Endothelial cell (in vitro differentiated cells): ENCODE results near the gene CYB561A3. TPM values are rescaled to one million over a fixed set of nuclear protein-coding genes. Genes with fewer than 3 reads are reported as not detected.

Source experiments
- DNase-seq: peaks from one replicate; pipeline ENCODE4 v3.0.0; 2021; ENCODE audit warnings: low spot score
- H3K27ac Mint-ChIP-seq: one replicate; pipeline ENCODE4 v1.8.0; 2021; ENCODE audit warnings: mixed read lengths, inconsistent platforms; ENCODE audit not compliant: unreplicated experiment
- H3K27me3 Mint-ChIP-seq: one replicate; pipeline ENCODE4 v1.8.0; 2021; ENCODE audit warnings: mild to moderate bottlenecking, moderate library complexity, mixed read lengths, inconsistent platforms; ENCODE audit not compliant: unreplicated experiment
- H3K36me3 Mint-ChIP-seq: one replicate; pipeline ENCODE4 v1.8.0; 2021; ENCODE audit warnings: mild to moderate bottlenecking, low read depth, mixed read lengths, inconsistent platforms; ENCODE audit not compliant: unreplicated experiment
- H3K4me1 Mint-ChIP-seq: one replicate; pipeline ENCODE4 v1.8.0; 2021; ENCODE audit warnings: mild to moderate bottlenecking, mixed read lengths, inconsistent platforms; ENCODE audit not compliant: unreplicated experiment
- H3K4me3 Mint-ChIP-seq: one replicate; pipeline ENCODE4 v1.8.0; 2021; ENCODE audit warnings: mild to moderate bottlenecking, mixed read lengths, inconsistent platforms; ENCODE audit not compliant: unreplicated experiment
- H3K9me3 Mint-ChIP-seq: one replicate; pipeline ENCODE4 v1.8.0; 2021; ENCODE audit warnings: mixed read lengths, inconsistent platforms; ENCODE audit not compliant: unreplicated experiment
- total RNA-seq: library from RNA; stranded (reverse); fragmentation: NEBNext Ultra II Directional; extraction: Animal tissue kit (Norgen Biotek cat#: 25700); gene quantifications from one replicate; pipeline ENCODE4 v1.2.1, GENCODE V29; 2021; ENCODE audit not compliant: unreplicated experiment
- TF ChIP-seq, protein P1 (sequence below): fragments of 200-600 bp; sonication (generic); IDR thresholded peaks from one replicate; pipeline ENCODE4 v1.5.0; 2021; ENCODE audit warnings: antibody characterized with exemption; ENCODE audit not compliant: unreplicated experiment

The CYB561A3 gene
- total RNA-seq, 1 donor from 2014 or later: 21.6 TPM

DNA sequence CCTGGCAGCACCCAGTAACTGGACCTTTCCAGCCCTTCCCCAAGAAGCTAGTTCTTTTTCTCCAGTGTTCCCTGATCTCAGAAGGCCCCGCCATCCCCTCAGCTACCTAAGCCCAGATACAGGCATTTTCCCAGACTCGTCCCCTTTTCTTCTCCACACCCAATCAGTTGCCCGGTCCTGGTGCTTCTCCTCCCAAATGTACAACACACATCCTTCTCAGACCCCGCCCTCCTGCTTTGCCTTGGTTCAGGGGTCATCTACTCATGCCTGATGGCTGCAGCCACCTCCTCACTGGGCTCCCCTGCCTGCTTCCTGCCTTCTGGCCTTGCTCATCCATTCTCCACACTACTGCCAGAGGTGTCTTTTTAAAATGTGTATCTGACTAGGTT is 22.2 kb downstream of the CYB561A3 start:
- TF ChIP-seq, protein P1, sequence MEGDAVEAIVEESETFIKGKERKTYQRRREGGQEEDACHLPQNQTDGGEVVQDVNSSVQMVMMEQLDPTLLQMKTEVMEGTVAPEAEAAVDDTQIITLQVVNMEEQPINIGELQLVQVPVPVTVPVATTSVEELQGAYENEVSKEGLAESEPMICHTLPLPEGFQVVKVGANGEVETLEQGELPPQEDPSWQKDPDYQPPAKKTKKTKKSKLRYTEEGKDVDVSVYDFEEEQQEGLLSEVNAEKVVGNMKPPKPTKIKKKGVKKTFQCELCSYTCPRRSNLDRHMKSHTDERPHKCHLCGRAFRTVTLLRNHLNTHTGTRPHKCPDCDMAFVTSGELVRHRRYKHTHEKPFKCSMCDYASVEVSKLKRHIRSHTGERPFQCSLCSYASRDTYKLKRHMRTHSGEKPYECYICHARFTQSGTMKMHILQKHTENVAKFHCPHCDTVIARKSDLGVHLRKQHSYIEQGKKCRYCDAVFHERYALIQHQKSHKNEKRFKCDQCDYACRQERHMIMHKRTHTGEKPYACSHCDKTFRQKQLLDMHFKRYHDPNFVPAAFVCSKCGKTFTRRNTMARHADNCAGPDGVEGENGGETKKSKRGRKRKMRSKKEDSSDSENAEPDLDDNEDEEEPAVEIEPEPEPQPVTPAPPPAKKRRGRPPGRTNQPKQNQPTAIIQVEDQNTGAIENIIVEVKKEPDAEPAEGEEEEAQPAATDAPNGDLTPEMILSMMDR: no peak
- Mint-ChIP-seq H3K9me3 (no peaks in the 10 kb centered on the region), H3K4me3 (no peak overlapping the region), H3K27me3 (peaks cover 4% of the 10 kb centered on the region), H3K36me3 (peaks cover 16% of the 10 kb centered on the region), H3K27ac (no peak overlapping the region), H3K4me1 (peaks cover 3% of the 10 kb centered on the region)
- DNase-seq: no peak

DNA sequence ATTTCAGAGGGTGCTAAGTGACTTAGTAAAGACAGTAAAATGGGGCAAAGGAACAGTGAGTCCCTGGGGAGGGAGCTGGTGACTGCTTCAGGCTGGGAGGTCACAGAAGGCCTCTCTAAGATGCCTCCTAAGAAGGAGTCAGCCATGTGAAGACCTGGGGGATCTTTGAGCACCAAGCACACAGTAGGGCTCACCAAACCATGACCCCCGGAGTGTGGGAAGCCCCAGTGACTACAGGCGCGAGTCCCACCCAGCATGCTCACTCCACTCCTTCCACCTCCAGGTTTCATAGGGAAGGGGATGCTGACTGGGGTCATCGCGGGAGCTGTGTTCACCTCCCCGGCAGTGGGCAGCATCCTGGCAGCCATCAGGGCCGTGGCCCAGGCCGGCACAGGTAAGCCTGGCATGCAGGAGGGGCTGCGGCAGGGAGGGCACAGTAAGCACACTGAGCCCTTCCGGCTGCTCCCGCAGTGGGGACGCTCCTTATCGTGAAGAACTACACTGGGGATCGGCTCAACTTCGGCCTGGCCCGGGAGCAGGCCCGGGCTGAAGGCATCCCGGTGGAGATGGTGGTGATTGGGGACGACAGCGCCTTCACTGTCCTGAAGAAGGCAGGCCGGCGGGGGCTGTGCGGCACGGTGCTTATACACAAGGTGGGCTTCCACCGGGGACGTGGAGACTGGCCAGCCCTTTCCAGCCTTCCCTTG is 22.7 kb downstream of the CYB561A3 start:
- TF ChIP-seq, protein P1: no peak
- Mint-ChIP-seq H3K27me3 (peaks cover 4% of the 10 kb centered on the region), H3K9me3 (no peaks in the 10 kb centered on the region), H3K36me3 (peaks cover 15% of the 10 kb centered on the region), H3K4me1 (peaks cover 6% of the 10 kb centered on the region), H3K4me3 (no peak overlapping the region), H3K27ac (no peak overlapping the region)
- no peak for DNase-seq

DNA sequence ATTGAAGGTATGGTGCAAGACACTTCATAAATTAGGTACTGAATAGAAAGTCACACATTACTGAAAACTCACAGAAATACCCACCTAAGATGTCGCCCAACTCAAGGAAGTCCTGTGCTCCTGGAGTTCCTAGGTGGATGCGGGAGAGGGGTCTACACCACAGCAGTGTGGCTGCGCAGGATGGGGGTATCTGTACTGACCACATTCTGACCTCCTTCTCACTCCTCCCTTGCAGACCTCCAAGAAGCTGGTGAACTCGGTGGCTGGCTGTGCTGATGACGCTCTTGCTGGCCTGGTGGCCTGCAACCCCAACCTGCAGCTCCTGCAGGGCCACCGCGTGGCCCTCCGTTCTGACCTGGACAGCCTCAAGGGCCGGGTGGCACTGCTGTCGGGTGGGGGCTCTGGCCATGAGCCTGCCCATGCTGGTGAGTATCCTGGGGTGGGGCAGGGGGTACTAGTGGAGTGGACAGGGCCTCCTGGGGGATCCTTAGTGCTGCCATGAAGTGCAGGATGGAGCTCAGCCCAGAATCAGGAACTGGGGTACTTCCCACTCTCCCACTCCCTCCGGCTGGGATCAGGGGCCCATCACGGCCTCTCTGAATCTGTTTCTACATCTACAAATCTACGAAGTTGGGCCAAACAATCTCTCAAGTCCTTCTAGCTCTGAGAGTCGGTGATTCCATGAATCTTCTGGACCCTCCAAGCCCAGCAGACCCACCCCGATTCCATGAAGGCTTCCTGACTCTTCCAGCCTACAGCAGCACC is 23.8 kb downstream of the CYB561A3 start:
- H3K4me3 Mint-ChIP-seq: peak overlapping the region; percentile 62
- TF ChIP-seq, protein P1: no peak
- peaks cover 16% of the 10 kb centered on the region for H3K36me3 Mint-ChIP-seq
- H3K4me1 Mint-ChIP-seq: peaks cover 9% of the 10 kb centered on the region
- no peaks in the 10 kb centered on the region for H3K9me3 Mint-ChIP-seq
- DNase-seq: no peak
- H3K27me3 Mint-ChIP-seq: peaks cover 7% of the 10 kb centered on the region
- no peak overlapping the region for H3K27ac Mint-ChIP-seq

DNA sequence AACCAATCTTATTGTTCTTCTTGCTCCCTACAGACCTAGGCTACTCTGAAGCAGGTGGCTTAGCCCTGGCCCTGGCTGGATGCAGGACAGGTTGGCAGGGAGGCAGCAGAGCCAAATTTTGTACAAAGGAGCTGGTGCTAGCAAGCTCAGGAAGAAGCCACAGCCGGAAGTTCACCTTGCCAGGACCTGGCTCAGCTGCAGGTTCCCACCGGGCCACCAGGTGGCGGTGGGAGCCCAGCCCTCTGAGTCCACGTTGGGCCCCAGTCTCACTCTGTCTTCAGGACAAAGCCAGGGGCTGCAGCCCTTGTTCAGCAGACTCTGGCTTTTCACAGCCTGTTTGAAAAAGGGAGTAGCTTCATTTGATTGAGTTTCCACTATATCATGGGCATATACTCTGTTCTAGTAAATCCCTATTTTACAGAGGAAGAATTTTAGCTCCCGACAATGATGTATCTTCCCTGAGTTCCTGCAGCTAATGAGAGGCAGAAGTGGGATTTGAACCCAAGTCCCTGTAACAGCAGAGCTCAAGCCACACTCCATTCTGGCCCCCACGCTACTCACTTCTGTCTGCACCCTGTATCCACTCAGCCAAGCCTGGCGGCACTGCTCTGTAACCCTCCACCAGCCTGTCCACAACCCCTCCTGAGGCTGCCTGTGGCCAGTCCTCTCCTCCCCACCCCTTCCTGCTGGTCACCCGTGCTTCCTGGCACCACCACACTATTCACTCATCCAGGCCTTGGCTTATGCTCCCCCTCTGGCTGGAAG is 25.3 kb downstream of the CYB561A3 start:
- Mint-ChIP-seq H3K4me3 (no peak overlapping the region), H3K9me3 (no peaks in the 10 kb centered on the region), H3K4me1 (peaks cover 21% of the 10 kb centered on the region), H3K27me3 (peaks cover 7% of the 10 kb centered on the region), H3K27ac (no peak overlapping the region), H3K36me3 (peaks cover 14% of the 10 kb centered on the region)
- DNase-seq: peak; percentile 85
- TF ChIP-seq, protein P1: peak; percentile 96
